ENCODE measurements around the gene TRIM64. TPM values are rescaled to one million over a fixed set of nuclear protein-coding genes. Genes with fewer than 3 reads are reported as not detected.
"Not testable (repeated sequence)": the region's sequence is repeated elsewhere in the genome, so short reads cannot be mapped to it uniquely, and the experiment has no call there.

Gene TRIM64
- total RNA-seq, result not detected
- polyA plus RNA-seq, result not detected
- total RNA-seq, result not detected

DNA sequence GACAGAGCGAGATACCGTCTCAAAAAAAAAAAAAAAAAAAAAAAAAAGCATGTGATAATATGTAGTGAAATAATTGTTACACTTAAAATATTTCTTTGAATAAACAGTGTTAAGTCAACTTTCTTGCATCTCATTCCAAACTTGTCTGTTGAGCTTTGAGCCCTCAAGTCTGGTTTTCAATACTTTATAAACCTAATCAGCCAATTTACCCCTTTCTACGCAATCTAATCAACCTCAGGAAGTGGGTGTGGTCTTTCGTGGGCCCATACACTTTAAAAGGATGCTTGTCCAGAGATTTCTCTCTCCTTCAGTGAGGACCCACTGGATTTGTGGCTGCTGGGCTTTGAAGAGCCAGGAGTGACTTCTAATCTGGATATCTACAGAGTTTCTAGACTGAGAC is at the start of gene TRIM64:
TSS of gene TRIM64 (plus strand) at position 301 of the 400 bp plus-strand sequence. CDS start 2,467 bp downstream, outside the sequence.
- H3K27me3 Mint-ChIP-seq; H3K27ac Mint-ChIP-seq; H3K4me3 ChIP-seq (ENCODE audit: low read length); H3K27ac ChIP-seq (ENCODE audit: low read depth, low read length); H3K4me3 Mint-ChIP-seq; H3K27me3 ChIP-seq (ENCODE audit: control insufficient read depth in 2 of 2, insufficient read depth in 2 of 2, low read length in 2 of 2); DNase-seq; H3K9me3 ChIP-seq (ENCODE audit: control insufficient read depth in 2 of 3, low read length in 3 of 3); intact Hi-C loops (cut with micrococcal nuclease); H3K4me1 Mint-ChIP-seq; H3K36me3 ChIP-seq (ENCODE audit: control insufficient read depth in 2 of 3, insufficient read depth in 3 of 3, low read length in 3 of 3); H3K9me3 Mint-ChIP-seq; H3K36me3 Mint-ChIP-seq; CTCF ChIA-PET; ATAC-seq; H3K4me1 ChIP-seq (ENCODE audit: control insufficient read depth in 2 of 2, insufficient read depth in 2 of 2, low read length in 2 of 2); POLR2A ChIA-PET: not testable (repeated sequence)

DNA sequence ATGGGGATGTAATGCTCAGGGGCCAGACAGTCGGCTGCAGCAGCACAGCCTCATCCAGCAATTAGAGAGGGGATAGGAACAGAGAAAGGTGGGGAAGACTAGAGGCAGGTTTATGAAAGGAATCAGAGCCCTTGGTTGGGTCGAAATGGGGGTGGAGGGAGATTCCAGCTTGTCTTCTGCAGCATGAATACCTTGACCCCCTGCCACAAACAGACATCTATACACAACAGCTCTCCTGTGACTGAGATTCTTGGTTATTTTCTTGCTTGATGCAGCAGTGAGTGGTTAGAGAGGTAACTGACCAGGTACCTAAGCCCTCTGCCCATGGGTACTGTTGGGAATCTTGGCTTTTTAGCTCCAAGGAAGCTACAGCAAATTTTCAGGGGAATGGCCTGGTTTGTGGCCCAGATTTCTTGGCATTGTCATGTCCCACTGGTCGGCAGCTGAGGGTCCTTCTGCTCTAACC is 43.6 kb upstream of the TRIM64 start, which contains the start of gene TRIM49D1:
TSS of gene TRIM49D1 (minus strand) at position 51 of the 466 bp plus-strand sequence. CDS start 4,535 bp downstream, outside the sequence.
- Mint-ChIP-seq H3K27ac (no peak within 1 kb of the TSS), H3K4me3 (no peak within 1 kb of the TSS), H3K4me1 (no peaks in the 10 kb centered on the region), H3K27me3 (no peaks in the 10 kb centered on the region), H3K36me3 (no peaks in the 10 kb centered on the region), H3K9me3 (no peaks in the 10 kb centered on the region)
- DNase-seq (no peak), ATAC-seq (no peak)
- intact Hi-C loops (cut with micrococcal nuclease), result no loop called here
- no peaks in the 10 kb centered on the region for H3K9me3 ChIP-seq (ENCODE audit: control insufficient read depth in 2 of 3, low read length in 3 of 3)
- POLR2A ChIA-PET, result no interaction called here
- no peaks in the 10 kb centered on the region for H3K4me1 ChIP-seq (ENCODE audit: control insufficient read depth in 2 of 2, insufficient read depth in 2 of 2, low read length in 2 of 2)
- no peak within 1 kb of the TSS for H3K4me3 ChIP-seq (ENCODE audit: low read length)
- no peaks in the 10 kb centered on the region for H3K27me3 ChIP-seq (ENCODE audit: control insufficient read depth in 2 of 2, insufficient read depth in 2 of 2, low read length in 2 of 2)
- no peaks in the 10 kb centered on the region for H3K36me3 ChIP-seq (ENCODE audit: control insufficient read depth in 2 of 3, insufficient read depth in 3 of 3, low read length in 3 of 3)
- H3K27ac ChIP-seq (ENCODE audit: low read depth, low read length), result no peak within 1 kb of the TSS
- CTCF ChIA-PET, result no interaction called here

DNA sequence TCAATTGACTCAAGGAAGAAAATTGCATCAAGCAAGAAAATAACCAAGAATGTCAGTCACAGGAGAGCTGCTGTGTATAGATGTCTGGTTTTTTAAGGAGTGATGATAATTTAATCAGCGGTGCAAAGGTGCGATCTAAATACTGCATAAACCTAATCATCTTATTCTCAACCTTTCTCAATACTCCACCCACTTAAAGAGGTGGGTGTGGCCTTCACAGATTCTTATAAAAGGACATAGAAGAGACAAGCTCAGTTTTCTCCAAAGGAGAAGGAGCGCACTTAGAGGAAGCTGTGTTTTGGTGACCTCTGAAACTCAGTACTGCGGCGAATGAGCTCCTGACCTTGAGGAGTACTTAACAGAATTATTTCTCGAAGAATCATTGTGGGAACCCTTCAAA is 42.1 kb upstream of the TRIM64 start, which contains the start of gene TRIM49D2:
TSS of gene TRIM49D2 (plus strand) at position 301 of the 400 bp plus-strand sequence. CDS start 2,698 bp downstream, outside the sequence.
- H3K4me1 Mint-ChIP-seq; H3K9me3 Mint-ChIP-seq; H3K4me3 Mint-ChIP-seq; POLR2A ChIA-PET; ATAC-seq; H3K27me3 Mint-ChIP-seq; H3K36me3 ChIP-seq (ENCODE audit: control insufficient read depth in 2 of 3, insufficient read depth in 3 of 3, low read length in 3 of 3); DNase-seq; H3K4me3 ChIP-seq (ENCODE audit: low read length); H3K9me3 ChIP-seq (ENCODE audit: control insufficient read depth in 2 of 3, low read length in 3 of 3); H3K27ac Mint-ChIP-seq; H3K27me3 ChIP-seq (ENCODE audit: control insufficient read depth in 2 of 2, insufficient read depth in 2 of 2, low read length in 2 of 2); H3K27ac ChIP-seq (ENCODE audit: low read depth, low read length); intact Hi-C loops (cut with micrococcal nuclease); H3K4me1 ChIP-seq (ENCODE audit: control insufficient read depth in 2 of 2, insufficient read depth in 2 of 2, low read length in 2 of 2); CTCF ChIA-PET; H3K36me3 Mint-ChIP-seq: not testable (repeated sequence)

- intact Hi-C loops (cut with micrococcal nuclease); CTCF ChIA-PET; H3K4me1 Mint-ChIP-seq; H3K4me3 ChIP-seq (ENCODE audit: low read length); POLR2A ChIA-PET; H3K4me3 Mint-ChIP-seq; H3K27me3 ChIP-seq (ENCODE audit: control insufficient read depth in 2 of 2, insufficient read depth in 2 of 2, low read length in 2 of 2); H3K27me3 Mint-ChIP-seq; H3K9me3 ChIP-seq (ENCODE audit: control insufficient read depth in 2 of 3, low read length in 3 of 3); H3K27ac ChIP-seq (ENCODE audit: low read depth, low read length); H3K36me3 Mint-ChIP-seq; H3K27ac Mint-ChIP-seq; ATAC-seq; H3K36me3 ChIP-seq (ENCODE audit: control insufficient read depth in 2 of 3, insufficient read depth in 3 of 3, low read length in 3 of 3); H3K9me3 Mint-ChIP-seq; DNase-seq; H3K4me1 ChIP-seq (ENCODE audit: control insufficient read depth in 2 of 2, insufficient read depth in 2 of 2, low read length in 2 of 2): not testable (repeated sequence)
Measured at GRCh38 chr11:89960833-89961232, 5.0 kb upstream of the TRIM64 start.

Other genes starting within 250 kb of the TRIM64 start
- not detected for gene TRIM49, start 157.5 kb upstream of the TRIM64 start, total RNA-seq
- not detected for gene TRIM49, start 157.5 kb upstream of the TRIM64 start, polyA plus RNA-seq
- gene TRIM64B, start 87.5 kb upstream of the TRIM64 start, total RNA-seq, result not detected
- not detected for gene TRIM64B, start 87.5 kb upstream of the TRIM64 start, polyA plus RNA-seq
- gene TRIM49D1, start 43.8 kb upstream of the TRIM64 start, total RNA-seq, result not detected
- gene TRIM49D1, start 43.8 kb upstream of the TRIM64 start, polyA plus RNA-seq, result not detected
- not detected for gene TRIM49D2, start 42.0 kb upstream of the TRIM64 start, total RNA-seq
- gene TRIM49D2, start 42.0 kb upstream of the TRIM64 start, polyA plus RNA-seq, result not detected
- gene TRIM49C, start 65.1 kb downstream of the TRIM64 start, total RNA-seq, result not detected
- not detected for gene TRIM49C, start 65.1 kb downstream of the TRIM64 start, polyA plus RNA-seq
- gene UBTFL1, start 119.9 kb downstream of the TRIM64 start, total RNA-seq, result not detected
- not detected for gene UBTFL1, start 119.9 kb downstream of the TRIM64 start, polyA plus RNA-seq
- not detected for gene NAALAD2, start 168.6 kb downstream of the TRIM64 start, total RNA-seq
- not detected for gene NAALAD2, start 168.6 kb downstream of the TRIM64 start, polyA plus RNA-seq